IPS-15b (cell line): ENCODE results near the gene SLC35F3.

Experiments
- H3K27me3 ChIP-seq: one replicate; pipeline ENCODE4 v1.6.1; 2013; ENCODE audit warnings: low read length; ENCODE audit not compliant: control insufficient read depth, insufficient read depth
- H3K36me3 ChIP-seq: one replicate; pipeline ENCODE4 v1.6.1; 2013; ENCODE audit warnings: low read length; ENCODE audit not compliant: control insufficient read depth, insufficient read depth
- H3K4me1 ChIP-seq: one replicate; pipeline ENCODE4 v1.6.1; 2013; ENCODE audit warnings: mild to moderate bottlenecking, low read length; ENCODE audit not compliant: control insufficient read depth, insufficient read depth
- H3K4me3 ChIP-seq: one replicate; pipeline ENCODE4 v1.5.1; 2013; ENCODE audit warnings: low read depth, low read length
- H3K9ac ChIP-seq: one replicate; pipeline ENCODE4 v1.6.1; 2013; ENCODE audit warnings: low read depth, mild to moderate bottlenecking, low read length
- H3K9me3 ChIP-seq: one replicate; pipeline ENCODE4 v1.6.1; 2013; ENCODE audit warnings: mild to moderate bottlenecking, low read length; ENCODE audit not compliant: control insufficient read depth, insufficient read depth

SLC35F3 gene

GRCh38 chr1:234091065-234091401 lies 186.6 kb downstream of the SLC35F3 start:
- Histone ChIP-seq H3K27me3 (no peaks in the 10 kb centered on the region), H3K9ac (no peak overlapping the region), H3K9me3 (no peaks in the 10 kb centered on the region), H3K4me1 (no peaks in the 10 kb centered on the region), H3K4me3 (no peak overlapping the region), H3K36me3 (no peaks in the 10 kb centered on the region)

GRCh38 chr1:234091876-234092275 lies 187.4 kb downstream of the SLC35F3 start:
- H3K9me3 ChIP-seq = no peaks in the 10 kb centered on the region
- no peak overlapping the region for H3K9ac ChIP-seq
- H3K36me3 ChIP-seq = no peaks in the 10 kb centered on the region
- no peaks in the 10 kb centered on the region for H3K4me1 ChIP-seq
- no peak overlapping the region for H3K4me3 ChIP-seq
- no peaks in the 10 kb centered on the region for H3K27me3 ChIP-seq

GRCh38 chr1:234093107-234093506 lies 188.6 kb downstream of the SLC35F3 start:
- Histone ChIP-seq H3K4me1 (no peaks in the 10 kb centered on the region), H3K9ac (no peak overlapping the region), H3K27me3 (no peaks in the 10 kb centered on the region), H3K9me3 (no peaks in the 10 kb centered on the region), H3K36me3 (no peaks in the 10 kb centered on the region), H3K4me3 (no peak overlapping the region)

GRCh38 chr1:234093741-234094140 lies 189.3 kb downstream of the SLC35F3 start:
- Histone ChIP-seq H3K9me3 (no peaks in the 10 kb centered on the region), H3K4me1 (no peaks in the 10 kb centered on the region), H3K27me3 (no peaks in the 10 kb centered on the region), H3K36me3 (no peaks in the 10 kb centered on the region), H3K9ac (no peak overlapping the region), H3K4me3 (no peak overlapping the region)

GRCh38 chr1:234094172-234094571 lies 189.7 kb downstream of the SLC35F3 start:
- H3K36me3 ChIP-seq = no peaks in the 10 kb centered on the region
- no peak overlapping the region for H3K9ac ChIP-seq
- H3K9me3 ChIP-seq = no peaks in the 10 kb centered on the region
- H3K4me3 ChIP-seq = no peak overlapping the region
- H3K27me3 ChIP-seq = no peaks in the 10 kb centered on the region
- no peaks in the 10 kb centered on the region for H3K4me1 ChIP-seq

GRCh38 chr1:234096161-234096770 lies 191.8 kb downstream of the SLC35F3 start:
- H3K4me1 ChIP-seq = no peaks in the 10 kb centered on the region
- no peak overlapping the region for H3K4me3 ChIP-seq
- H3K9me3 ChIP-seq = no peaks in the 10 kb centered on the region
- H3K9ac ChIP-seq = no peak overlapping the region
- H3K36me3 ChIP-seq = no peaks in the 10 kb centered on the region
- no peaks in the 10 kb centered on the region for H3K27me3 ChIP-seq

GRCh38 chr1:234102583-234102982 lies 198.1 kb downstream of the SLC35F3 start:
- no peaks in the 10 kb centered on the region for H3K9me3 ChIP-seq
- no peak overlapping the region for H3K4me3 ChIP-seq
- H3K4me1 ChIP-seq = no peaks in the 10 kb centered on the region
- H3K27me3 ChIP-seq = no peaks in the 10 kb centered on the region
- no peak overlapping the region for H3K9ac ChIP-seq
- no peaks in the 10 kb centered on the region for H3K36me3 ChIP-seq

- Histone ChIP-seq H3K36me3 (no peaks in the 10 kb centered on the region), H3K9me3 (no peaks in the 10 kb centered on the region), H3K4me3 (no peak overlapping the region), H3K27me3 (no peaks in the 10 kb centered on the region), H3K4me1 (no peaks in the 10 kb centered on the region), H3K9ac (no peak overlapping the region)
These were observed 198.7 kb downstream of the SLC35F3 start for GRCh38 chr1:234103198-234103597.

GRCh38 chr1:234106032-234106431 lies 201.6 kb downstream of the SLC35F3 start:
- no peaks in the 10 kb centered on the region for H3K36me3 ChIP-seq
- H3K9ac ChIP-seq = no peak overlapping the region
- H3K9me3 ChIP-seq = no peaks in the 10 kb centered on the region
- no peaks in the 10 kb centered on the region for H3K27me3 ChIP-seq
- no peaks in the 10 kb centered on the region for H3K4me1 ChIP-seq
- H3K4me3 ChIP-seq = no peak overlapping the region

GRCh38 chr1:234107416-234108021 lies 203.0 kb downstream of the SLC35F3 start:
- H3K36me3 ChIP-seq = no peaks in the 10 kb centered on the region
- no peaks in the 10 kb centered on the region for H3K4me1 ChIP-seq
- H3K9ac ChIP-seq = no peak overlapping the region
- no peaks in the 10 kb centered on the region for H3K9me3 ChIP-seq
- no peak overlapping the region for H3K4me3 ChIP-seq
- H3K27me3 ChIP-seq = no peaks in the 10 kb centered on the region

- Histone ChIP-seq H3K9me3 (no peaks in the 10 kb centered on the region), H3K9ac (no peak overlapping the region), H3K27me3 (no peaks in the 10 kb centered on the region), H3K4me1 (no peaks in the 10 kb centered on the region), H3K36me3 (no peaks in the 10 kb centered on the region), H3K4me3 (no peak overlapping the region)
These were observed 204.4 kb downstream of the SLC35F3 start for GRCh38 chr1:234108921-234109320.

- Histone ChIP-seq H3K4me3 (no peak overlapping the region), H3K9me3 (no peaks in the 10 kb centered on the region), H3K36me3 (no peaks in the 10 kb centered on the region), H3K27me3 (no peaks in the 10 kb centered on the region), H3K9ac (no peak overlapping the region), H3K4me1 (no peaks in the 10 kb centered on the region)
These were observed 205.4 kb downstream of the SLC35F3 start for GRCh38 chr1:234109840-234110239.
